HCT116 (cell line): ENCODE measurements around the gene PLPP6. TPM values are rescaled to one million over a fixed set of nuclear protein-coding genes. Genes with fewer than 3 reads are reported as not detected.

Experiments
- ATAC-seq: fragments of 200-7000 bp; cut with Tn5 transposase; 2 replicates; pipeline ENCODE4 v1.9.1; 2020; ENCODE audit warnings: mild to moderate bottlenecking, moderate library complexity
- BruUV-seq: library from RNA; stranded (reverse); fragments of 400-500 nt; replicated peaks from 2 replicates; lab custom pipeline; 2021; lab: Mats Ljungman, UMichigan
- CTCF ChIA-PET: fragments of 300-600 bp; sonication (Branson Sonifier 250); formaldehyde crosslinking; loops from one replicate; lab custom pipeline; 2021; ENCODE audit warnings: antibody characterized with exemption; lab: Charles Lee
- POLR2A ChIA-PET: fragments of 300-600, 350-600 bp; sonication (Branson Sonifier 250); formaldehyde crosslinking; loops from one replicate; lab custom pipeline; 2021; ENCODE audit warnings: antibody characterized with exemption; lab: Charles Lee
- RAD21 ChIA-PET, 2 experiments: fragments of 300-600 bp; sonication (Branson Sonifier 250); formaldehyde crosslinking; loops; one replicate each; lab custom pipeline; 2023; ENCODE audit warnings: low total read pairs in 2 of 2; ENCODE audit not compliant: uncharacterized antibody in 2 of 2, unreplicated experiment in 2 of 2, low non-redundant PET in 1 of 2; lab: Charles Lee
- DNase-seq: peaks from one replicate; pipeline ENCODE4 v3.0.0-alpha.2; 2010; ENCODE audit warnings: low read depth, low spot score
- H2AFZ ChIP-seq: fragments of 200-600 bp; shearing (Covaris generic), sonication (generic); 2 replicates; pipeline ENCODE4 v1.6.1; 2017; ENCODE audit warnings: low read depth, mixed run types, mixed read lengths, antibody characterized with exemption, low read length; ENCODE audit not compliant: poor library complexity, severe bottlenecking
- H3K27ac ChIP-seq: 2 replicates; pipeline ENCODE4 v1.5.1; 2012; ENCODE audit warnings: low read depth, low read length
- H3K27me3 ChIP-seq: fragments of 200-600 bp; sonication (generic); 2 replicates; pipeline ENCODE4 v1.6.1; 2016; ENCODE audit warnings: mixed run types, low read length, mixed read lengths; ENCODE audit not compliant: insufficient read depth
- H3K36me3 ChIP-seq, 2 experiments: fragments of 200-500 bp in 1 of 2; fragments of 200-600 bp in 1 of 2; sonication (Bioruptor generic) in 1 of 2; sonication (generic) in 1 of 2; 2 replicates each; pipeline versions ENCODE4 v1.5.1 to v1.6.1; 2014 to 2016; ENCODE audit warnings: low read length in 2 of 2, inconsistent platforms in 1 of 2, mixed read lengths in 1 of 2, mixed run types in 1 of 2; ENCODE audit not compliant: insufficient read depth in 2 of 2, control insufficient read depth in 1 of 2
- H3K4me1 ChIP-seq, 2 experiments: fragments of 200-600 bp in 1 of 2; sonication (generic) in 1 of 2; 2 replicates each; pipeline versions ENCODE4 v1.5.1 to v1.6.1; 2012 to 2017; ENCODE audit warnings: low read length in 2 of 2, inconsistent platforms in 1 of 2, mild to moderate bottlenecking in 1 of 2, mixed read lengths in 1 of 2, mixed run types in 1 of 2, moderate library complexity in 1 of 2; ENCODE audit not compliant: insufficient read depth in 2 of 2, control insufficient read depth in 1 of 2
- H3K4me2 ChIP-seq: fragments of 200-600 bp; sonication (generic); 2 replicates; pipeline ENCODE4 v1.6.1; 2017; ENCODE audit warnings: mixed run types, low read length, mixed read lengths
- H3K4me3 ChIP-seq, 2 experiments: fragments of 200-600 bp in 1 of 2; sonication (generic) in 1 of 2; replicated peaks in 1 of 2; 2 replicates each; pipeline ENCODE4 v1.5.1; 2011 to 2016; ENCODE audit warnings: low read length in 2 of 2, control low read depth in 1 of 2, low read depth in 1 of 2, mild to moderate bottlenecking in 1 of 2, mixed read lengths in 1 of 2, mixed run types in 1 of 2
- H3K79me2 ChIP-seq: fragments of 200-600 bp; sonication (generic); 2 replicates; pipeline ENCODE4 v1.6.1; 2017; ENCODE audit warnings: mild to moderate bottlenecking, mixed run types, low read length, moderate library complexity, mixed read lengths; ENCODE audit not compliant: insufficient read depth
- H3K9ac ChIP-seq: fragments of 200-600 bp; sonication (generic); 2 replicates; pipeline ENCODE4 v1.6.1; 2016; ENCODE audit warnings: low read length, mixed read lengths
- H3K9me2 ChIP-seq: fragments of 200-600 bp; sonication (generic), shearing (Covaris generic); 2 replicates; pipeline ENCODE4 v1.6.1; 2017; ENCODE audit warnings: mixed run types, mild to moderate bottlenecking, moderate library complexity; ENCODE audit not compliant: insufficient read depth
- H3K9me3 ChIP-seq, 2 experiments: fragments of 200-500 bp in 1 of 2; fragments of 200-600 bp in 1 of 2; sonication (Bioruptor generic) in 1 of 2; sonication (generic) in 1 of 2; 2 replicates each; pipeline ENCODE4 v1.6.1; 2014 to 2017; ENCODE audit warnings: low read length in 2 of 2, mixed read lengths in 2 of 2, inconsistent platforms in 1 of 2, low read depth in 1 of 2, mild to moderate bottlenecking in 1 of 2, mixed run types in 1 of 2, moderate library complexity in 1 of 2; ENCODE audit not compliant: control insufficient read depth in 1 of 2, insufficient read depth in 1 of 2
- H4K20me1 ChIP-seq: fragments of 200-600 bp; sonication (generic), shearing (Covaris generic); 2 replicates; pipeline ENCODE4 v1.6.1; 2017; ENCODE audit warnings: mixed run types, mild to moderate bottlenecking, moderate library complexity; ENCODE audit not compliant: insufficient read depth
- CBX3 ChIP-seq: IDR thresholded peaks from 2 replicates; pipeline ENCODE4 v1.6.1; 2012; ENCODE audit warnings: low read depth
- ELF1 ChIP-seq: IDR thresholded peaks from 2 replicates; pipeline ENCODE4 v1.6.1; 2012; ENCODE audit warnings: low read depth, borderline replicate concordance
- EZH2phosphoT487 ChIP-seq: fragments of 200-600 bp; IDR thresholded peaks from 2 replicates; pipeline ENCODE4 v1.6.1; 2018; ENCODE audit warnings: antibody characterized with exemption, borderline replicate concordance
- FOSL1 ChIP-seq: IDR thresholded peaks from 2 replicates; pipeline ENCODE4 v1.6.1; 2012; ENCODE audit warnings: low read depth
- JUND ChIP-seq: IDR thresholded peaks from 2 replicates; pipeline ENCODE4 v1.6.1; 2012
- MAX ChIP-seq: IDR thresholded peaks from 2 replicates; pipeline ENCODE4 v1.6.1; 2012
- POLR2A ChIP-seq: IDR thresholded peaks from 2 replicates; pipeline ENCODE4 v1.7.0; 2011; ENCODE audit warnings: borderline replicate concordance; ENCODE audit not compliant: insufficient read depth, insufficient read length; ENCODE audit errors: extremely low read depth
- POLR2AphosphoS5 ChIP-seq: IDR thresholded peaks from 2 replicates; pipeline ENCODE4 v1.6.1; 2011; ENCODE audit warnings: mild to moderate bottlenecking, low read depth, low read length, moderate library complexity
- RAD21 ChIP-seq: IDR thresholded peaks from 2 replicates; pipeline ENCODE4 v1.6.1; 2012; ENCODE audit warnings: low read depth, mild to moderate bottlenecking
- REST ChIP-seq: IDR thresholded peaks from 2 replicates; pipeline ENCODE4 v1.6.1; 2012; ENCODE audit warnings: low read depth
- YY1 ChIP-seq: IDR thresholded peaks from 2 replicates; pipeline ENCODE4 v1.6.1; 2011; ENCODE audit warnings: low read length, low read depth, moderate library complexity, mild to moderate bottlenecking; ENCODE audit not compliant: insufficient replicate concordance; ENCODE audit errors: extremely low read depth
- ZBTB33 ChIP-seq: IDR thresholded peaks from 2 replicates; pipeline ENCODE4 v1.6.1; 2011; ENCODE audit warnings: mild to moderate bottlenecking, low read length, moderate library complexity; ENCODE audit not compliant: insufficient replicate concordance; ENCODE audit errors: extremely low read depth
- ZFX ChIP-seq: fragments of 450-650 bp; IDR thresholded peaks from 2 replicates; pipeline ENCODE4 v1.6.1; 2017
- ZNF274 ChIP-seq: fragments of 200-500 bp; sonication (Bioruptor generic); IDR thresholded peaks from 2 replicates; pipeline ENCODE4 v1.6.1; 2014; ENCODE audit warnings: mild to moderate bottlenecking, low read depth, low read length, inconsistent platforms
- intact Hi-C: fragments of 100-400 bp; cut with micrococcal nuclease; formaldehyde crosslinking; loops from 2 replicates; pipeline ENCODE4 v1.10.0; 2022
- total RNA-seq: library from RNA; stranded (reverse); gene quantifications from one replicate; pipeline ENCODE4 v1.2.1, GENCODE V29; 2021; ENCODE audit not compliant: unreplicated experiment

Gene PLPP6
- total RNA-seq, 1 experiment from 2014 or later, result 5.0 TPM

GRCh38 chr9:4630836-4631235, 31.3 kb upstream of the PLPP6 start:
- ChIA-PET POLR2A (no interaction called here), RAD21 (no interaction called here), CTCF (no interaction called here)
- ATAC-seq, result peak; percentile 53; the same call in 1 of the 2 replicates
- Histone ChIP-seq H3K9me2 (no peaks in the 10 kb centered on the region), H2AFZ (no peak overlapping the region), H3K9me3 (no peaks in the 10 kb centered on the region), H3K4me1 (peaks cover 0 to 6% of the 10 kb centered on the region in 2 experiments; a peak in 1 of 4 replicates), H3K79me2 (no peaks in the 10 kb centered on the region), H4K20me1 (no peaks in the 10 kb centered on the region), H3K9ac (no peak overlapping the region), H3K27me3 (no peaks in the 10 kb centered on the region), H3K27ac (no peak overlapping the region), H3K4me2 (no peak overlapping the region), H3K36me3 (no peaks in the 10 kb centered on the region), H3K4me3 (no peak overlapping the region)
- intact Hi-C loops, result no loop called here
- TF ChIP-seq ZBTB33 (no peak), FOSL1 (no peak), ZFX (no peak), POLR2AphosphoS5 (no peak), CBX3 (no peak), RAD21 (no peak), REST (no peak), YY1 (no peak), ZNF274 (no peak), MAX (no peak), POLR2A (no peak), JUND (no peak), EZH2phosphoT487 (no peak), ELF1 (no peak)
- BruUV-seq, result no TSS peak
- DNase-seq, result no peak
